Activated CD4-positive, alpha-beta memory T cell treated with anti-CD3 and anti-CD28 coated beads, Interleukin-2, amount 10 ng/mL, durations not matched to agents 7 days and 5 days (primary cell): ENCODE data around the gene BEST4. TPM values are rescaled to one million over a fixed set of nuclear protein-coding genes. Genes with fewer than 3 reads are reported as not detected.

Source experiments
- CTCF ChIA-PET: fragments of 350-600 bp; sonication (Branson Sonifier 250); formaldehyde crosslinking; loops from one replicate; lab custom pipeline; 2021; ENCODE audit warnings: antibody characterized with exemption, inconsistent platforms; lab: Charles Lee
- POLR2A ChIA-PET: fragments of 350-600 bp; sonication (Branson Sonifier 250); formaldehyde crosslinking; loops from one replicate; lab custom pipeline; 2021; ENCODE audit warnings: antibody characterized with exemption; lab: Charles Lee
- DNase-seq: peaks from one replicate; pipeline ENCODE4 v3.0.0-alpha.2; 2020
- H3K27ac Mint-ChIP-seq: one replicate; pipeline ENCODE4 v1.8.0; 2021; ENCODE audit warnings: mild to moderate bottlenecking, mixed read lengths
- H3K27me3 Mint-ChIP-seq: one replicate; pipeline ENCODE4 v1.8.0; 2021; ENCODE audit warnings: mixed read lengths
- H3K36me3 Mint-ChIP-seq: one replicate; pipeline ENCODE4 v1.8.0; 2021; ENCODE audit warnings: low read depth, mixed read lengths
- H3K4me1 Mint-ChIP-seq: one replicate; pipeline ENCODE4 v1.8.0; 2021; ENCODE audit warnings: mixed read lengths
- H3K4me3 Mint-ChIP-seq: one replicate; pipeline ENCODE4 v1.8.0; 2021; ENCODE audit warnings: mild to moderate bottlenecking, mixed read lengths
- H3K9me3 Mint-ChIP-seq: one replicate; pipeline ENCODE4 v1.8.0; 2021; ENCODE audit warnings: mixed read lengths
- total RNA-seq, 2 experiments: library from RNA; stranded (reverse); gene quantifications; one replicate each; pipeline ENCODE4 v1.2.3, GENCODE V29; 2021

The BEST4 gene
- total RNA-seq, 2 experiments from 2014 or later = 1.0 to 1.3 TPM

- Mint-ChIP-seq H3K4me1 (peaks cover 2% of the 10 kb centered on the region), H3K36me3 (no peaks in the 10 kb centered on the region), H3K27me3 (no peaks in the 10 kb centered on the region), H3K27ac (no peak overlapping the region), H3K4me3 (no peak overlapping the region), H3K9me3 (no peaks in the 10 kb centered on the region)
- ChIA-PET POLR2A (interaction anchor here (0.7 to 3.0 kb wide), 14 partner anchors 8 to 729 kb away, joined by 3 to 41 read pairs (median 8); partner anchors contain the start of genes BTBD19, DYNLT4, HECTD3 and PRDX1), CTCF (interaction anchor here (0.9 to 3.6 kb wide), 15 partner anchors 9 to 700 kb away, joined by 3 to 27 read pairs (median 6); partner anchors contain the start of genes HECTD3, RNU5D-1, RPS8 and UROD)
- no peak for DNase-seq
Observed at GRCh38 chr1:44792736-44793502, 4.9 kb upstream of the BEST4 start.

- Mint-ChIP-seq H3K27ac (no peak overlapping the region), H3K4me1 (peaks cover 7% of the 10 kb centered on the region), H3K4me3 (no peak overlapping the region), H3K9me3 (no peaks in the 10 kb centered on the region), H3K36me3 (no peaks in the 10 kb centered on the region), H3K27me3 (no peaks in the 10 kb centered on the region)
- no peak for DNase-seq
- ChIA-PET POLR2A (interaction anchor here (1.0 to 12.4 kb wide), 10 partner anchors 9 to 512 kb away, joined by 3 to 195 read pairs (median 9); partner anchors contain the start of genes BTBD19, DYNLT4, EIF2B3 and PLK3), CTCF (interaction anchor here (1.3 to 3.6 kb wide), 5 partner anchors 9 to 220 kb away, joined by 5 to 16 read pairs (median 11); partner anchors contain the start of genes HECTD3, PLK3, RNU5D-1 and UROD)
Observed at GRCh38 chr1:44790968-44791801, 3.2 kb upstream of the BEST4 start.

- no peaks in the 10 kb centered on the region for H3K27me3 Mint-ChIP-seq
- H3K4me3 Mint-ChIP-seq = no peak overlapping the region
- H3K9me3 Mint-ChIP-seq = no peaks in the 10 kb centered on the region
- CTCF ChIA-PET = interaction anchor here (0.6 to 3.3 kb wide), 12 partner anchors 11 to 899 kb away, joined by 3 to 18 read pairs (median 3); partner anchors contain the start of genes BTBD19, GPBP1L1, PLK3 and RNU5D-1
- POLR2A ChIA-PET = interaction anchor here (1.3 to 17.1 kb wide), 7 partner anchors 11 to 223 kb away, joined by 3 to 454 read pairs (median 30); partner anchors contain the start of genes BTBD19, DYNLT4, HECTD3 and RNU5D-1
- DNase-seq = no peak
- H3K4me1 Mint-ChIP-seq = peaks cover 33% of the 10 kb centered on the region
- H3K27ac Mint-ChIP-seq = no peak overlapping the region
- H3K36me3 Mint-ChIP-seq = peaks cover 5% of the 10 kb centered on the region
Observed at GRCh38 chr1:44787506-44787905, 464 bp downstream of the BEST4 start.

- peaks cover 33% of the 10 kb centered on the region for H3K4me1 Mint-ChIP-seq
- no peaks in the 10 kb centered on the region for H3K27me3 Mint-ChIP-seq
- POLR2A ChIA-PET = interaction anchor here (0.8 to 17.1 kb wide), 10 partner anchors 11 to 224 kb away, joined by 3 to 454 read pairs (median 10); partner anchors contain the start of genes BTBD19, DYNLT4, HECTD3 and PLK3
- DNase-seq = no peak
- no peaks in the 10 kb centered on the region for H3K9me3 Mint-ChIP-seq
- CTCF ChIA-PET = interaction anchor here (0.6 to 3.3 kb wide), 9 partner anchors 12 to 900 kb away, joined by 3 to 18 read pairs (median 3); partner anchors contain the start of genes BTBD19, GPBP1L1 and PLK3
- no peak overlapping the region for H3K27ac Mint-ChIP-seq
- H3K36me3 Mint-ChIP-seq = peaks cover 9% of the 10 kb centered on the region
- H3K4me3 Mint-ChIP-seq = peak overlapping the region; percentile 59
Observed at GRCh38 chr1:44786841-44787426, 1.0 kb downstream of the BEST4 start.

GRCh38 chr1:44786138-44786840 lies 1.7 kb downstream of the BEST4 start:
- H3K27ac Mint-ChIP-seq = no peak overlapping the region
- H3K4me3 Mint-ChIP-seq = peak overlapping the region; percentile 59
- peaks cover 15% of the 10 kb centered on the region for H3K36me3 Mint-ChIP-seq
- peak; percentile 78 for DNase-seq
- CTCF ChIA-PET = interaction anchor here (1.0 to 3.3 kb wide), 15 partner anchors 11 to 517 kb away, joined by 3 to 18 read pairs (median 6); partner anchors contain the start of genes BTBD19, HECTD3, PLK3 and RPS8
- POLR2A ChIA-PET = interaction anchor here (0.8 to 17.1 kb wide), 13 partner anchors 10 to 225 kb away, joined by 3 to 454 read pairs (median 9); partner anchors contain the start of genes BTBD19, DYNLT4, HECTD3 and PLK3
- H3K4me1 Mint-ChIP-seq = peaks cover 36% of the 10 kb centered on the region
- no peaks in the 10 kb centered on the region for H3K9me3 Mint-ChIP-seq
- H3K27me3 Mint-ChIP-seq = no peaks in the 10 kb centered on the region

GRCh38 chr1:44785501-44786137 lies 2.4 kb downstream of the BEST4 start:
- Mint-ChIP-seq H3K36me3 (peaks cover 22% of the 10 kb centered on the region), H3K4me1 (peaks cover 38% of the 10 kb centered on the region), H3K27me3 (no peaks in the 10 kb centered on the region), H3K9me3 (no peaks in the 10 kb centered on the region), H3K4me3 (peak overlapping the region; percentile 67), H3K27ac (peak overlapping the region; percentile 65)
- DNase-seq = no peak
- POLR2A ChIA-PET = interaction anchor here (1.2 to 17.1 kb wide), 11 partner anchors 9 to 226 kb away, joined by 3 to 454 read pairs (median 8); partner anchors contain the start of genes BTBD19, DYNLT4, EIF2B3 and HECTD3
- CTCF ChIA-PET = interaction anchor here (0.5 to 3.3 kb wide), 17 partner anchors 7 to 517 kb away, joined by 3 to 18 read pairs (median 8); partner anchors contain the start of genes BTBD19, HECTD3, PLK3 and RNU5D-1

GRCh38 chr1:44785029-44785380 lies 3.0 kb downstream of the BEST4 start:
- Mint-ChIP-seq H3K4me3 (peak overlapping the region; percentile 67), H3K27me3 (no peaks in the 10 kb centered on the region), H3K27ac (peak overlapping the region; percentile 65), H3K9me3 (no peaks in the 10 kb centered on the region), H3K36me3 (peaks cover 28% of the 10 kb centered on the region), H3K4me1 (peaks cover 44% of the 10 kb centered on the region)
- POLR2A ChIA-PET = interaction anchor here (0.6 to 17.1 kb wide), 13 partner anchors 8 to 202 kb away, joined by 3 to 454 read pairs (median 7); partner anchors contain the start of genes BTBD19, DYNLT4, EIF2B3 and PLK3
- DNase-seq = no peak
- CTCF ChIA-PET = interaction anchor here (0.7 to 3.3 kb wide), 17 partner anchors 8 to 518 kb away, joined by 3 to 18 read pairs (median 8); partner anchors contain the start of genes BTBD19, EIF2B3, HECTD3 and PLK3

GRCh38 chr1:44784094-44785028 lies 3.6 kb downstream of the BEST4 start:
- Mint-ChIP-seq H3K27ac (peak overlapping the region; percentile 65), H3K36me3 (peaks cover 32% of the 10 kb centered on the region), H3K9me3 (no peaks in the 10 kb centered on the region), H3K4me3 (peak overlapping the region; percentile 67), H3K4me1 (peaks cover 46% of the 10 kb centered on the region), H3K27me3 (no peaks in the 10 kb centered on the region)
- CTCF ChIA-PET = interaction anchor here (0.6 to 3.3 kb wide), 14 partner anchors 9 to 519 kb away, joined by 3 to 18 read pairs (median 11); partner anchors contain the start of genes BTBD19, EIF2B3, HECTD3 and PLK3
- POLR2A ChIA-PET = interaction anchor here (0.6 to 17.1 kb wide), 20 partner anchors 8 to 556 kb away, joined by 3 to 454 read pairs (median 5); partner anchors contain the start of genes BTBD19, DYNLT4, EIF2B3 and HECTD3
- DNase-seq = peak; percentile 45

GRCh38 chr1:44783697-44784093 lies 4.3 kb downstream of the BEST4 start:
- POLR2A ChIA-PET = interaction anchor here (1.1 to 17.1 kb wide), 12 partner anchors 7 to 557 kb away, joined by 3 to 454 read pairs (median 6); partner anchors contain the start of genes BTBD19, DYNLT4, HECTD3 and MUTYH
- no peaks in the 10 kb centered on the region for H3K27me3 Mint-ChIP-seq

More at GRCh38 chr1:44783697-44784093, 4.3 kb downstream of the BEST4 start:
- H3K9me3 Mint-ChIP-seq = no peaks in the 10 kb centered on the region
- CTCF ChIA-PET = interaction anchor here (1.9 to 2.8 kb wide), 6 partner anchors 9 to 519 kb away, joined by 6 to 13 read pairs (median 11); partner anchors contain the start of genes PLK3 and RNU5D-1
- H3K27ac Mint-ChIP-seq = peak overlapping the region; percentile 61
- H3K4me3 Mint-ChIP-seq = peak overlapping the region; percentile 59
- no peak for DNase-seq
- H3K4me1 Mint-ChIP-seq = peaks cover 51% of the 10 kb centered on the region
- H3K36me3 Mint-ChIP-seq = peaks cover 38% of the 10 kb centered on the region
